Retina (tissue), 1 donor: ENCODE measurements around the gene SSPN.

ENCODE experiments used
- DNase-seq: peaks from one replicate; pipeline ENCODE4 v3.0.0-alpha.2; 2016

Gene SSPN

DNA sequence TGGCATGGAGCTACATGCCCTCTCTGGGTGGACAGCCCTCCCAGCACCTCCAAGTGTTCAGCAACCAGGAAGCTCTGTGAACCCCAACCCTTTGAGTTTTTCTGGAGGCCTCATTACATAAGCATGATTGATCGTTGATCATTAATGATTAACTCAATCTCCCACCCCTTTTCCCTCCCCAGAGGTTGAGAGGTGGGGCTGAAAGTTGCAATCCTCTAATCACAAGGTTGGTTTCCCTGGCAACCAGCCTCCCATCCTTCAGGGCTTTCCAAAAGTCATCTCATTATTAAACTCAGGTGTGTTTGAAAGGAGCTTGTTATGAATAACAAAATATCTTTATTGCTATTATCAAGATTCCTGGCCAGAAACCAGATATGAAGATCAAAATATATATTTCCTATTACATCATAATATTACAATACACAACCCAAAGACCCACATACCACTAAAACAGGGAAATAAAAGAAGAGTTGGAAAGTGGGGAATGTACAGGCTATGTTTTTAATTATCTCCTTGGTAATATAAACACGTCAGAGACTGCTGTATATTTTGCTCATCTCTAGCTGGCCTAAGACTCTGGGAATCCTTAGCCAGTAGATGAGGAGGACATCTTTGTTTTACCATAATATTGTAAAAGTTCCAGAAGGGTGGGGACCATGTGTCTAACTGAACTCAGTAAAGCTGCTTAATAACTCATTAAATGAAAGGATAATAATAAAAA, 73.6 kb downstream of the SSPN start:
- DNase-seq, result no peak

DNA sequence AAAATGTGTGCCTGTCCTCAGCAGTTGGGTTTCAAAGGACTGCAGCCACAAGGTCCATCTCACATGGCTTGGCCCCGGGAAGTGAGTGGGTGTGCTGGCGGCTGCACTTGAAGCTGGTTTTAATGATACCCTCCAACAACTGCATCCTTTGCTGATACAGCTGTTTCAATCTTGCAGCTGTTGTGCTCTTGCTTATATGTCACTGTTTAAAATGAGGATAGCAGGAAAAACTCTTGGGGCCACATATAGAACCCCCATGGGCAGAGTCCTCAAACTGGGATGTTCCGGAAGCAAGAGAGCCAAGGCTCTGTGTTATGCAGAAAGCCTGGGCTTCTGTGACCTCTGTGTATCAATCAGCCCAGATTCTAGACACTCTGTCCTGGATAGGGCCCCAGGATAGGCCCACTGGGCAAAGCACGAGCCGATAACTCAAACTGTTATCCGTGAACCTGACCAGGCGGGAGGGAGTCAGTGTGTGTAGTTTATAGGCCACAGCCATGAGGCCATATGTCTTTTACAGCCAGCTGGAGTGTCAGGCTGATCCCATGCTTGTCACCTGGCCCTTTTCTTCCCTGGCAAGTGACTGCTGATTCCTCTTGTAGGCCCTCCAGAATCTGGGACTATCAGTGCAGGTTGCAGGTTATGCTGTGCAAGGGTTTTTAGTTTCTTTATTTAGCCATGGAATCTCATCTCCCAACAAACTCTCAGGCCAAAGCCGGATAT, 74.3 kb downstream of the SSPN start:
- no peak for DNase-seq

DNA sequence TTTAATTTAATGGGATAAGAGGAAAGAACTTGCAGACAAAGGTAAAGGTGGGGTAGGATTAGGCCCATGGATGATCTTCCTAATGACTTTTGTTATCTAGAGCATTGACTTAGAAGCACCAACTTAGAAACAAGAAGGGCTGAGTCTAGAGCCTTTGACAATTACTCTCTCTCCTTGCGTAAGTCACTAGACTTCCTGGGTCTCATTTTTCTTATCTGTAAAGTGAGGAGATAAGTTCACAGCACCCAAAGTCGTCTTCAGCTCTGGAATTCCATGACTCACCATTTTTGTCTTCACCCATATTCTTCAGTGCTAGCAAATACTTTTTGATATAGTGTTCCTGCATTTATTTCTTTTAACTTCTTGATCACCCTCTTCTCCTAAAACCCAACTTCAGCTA, 75.7 kb downstream of the SSPN start:
- DNase-seq, result no peak

DNA sequence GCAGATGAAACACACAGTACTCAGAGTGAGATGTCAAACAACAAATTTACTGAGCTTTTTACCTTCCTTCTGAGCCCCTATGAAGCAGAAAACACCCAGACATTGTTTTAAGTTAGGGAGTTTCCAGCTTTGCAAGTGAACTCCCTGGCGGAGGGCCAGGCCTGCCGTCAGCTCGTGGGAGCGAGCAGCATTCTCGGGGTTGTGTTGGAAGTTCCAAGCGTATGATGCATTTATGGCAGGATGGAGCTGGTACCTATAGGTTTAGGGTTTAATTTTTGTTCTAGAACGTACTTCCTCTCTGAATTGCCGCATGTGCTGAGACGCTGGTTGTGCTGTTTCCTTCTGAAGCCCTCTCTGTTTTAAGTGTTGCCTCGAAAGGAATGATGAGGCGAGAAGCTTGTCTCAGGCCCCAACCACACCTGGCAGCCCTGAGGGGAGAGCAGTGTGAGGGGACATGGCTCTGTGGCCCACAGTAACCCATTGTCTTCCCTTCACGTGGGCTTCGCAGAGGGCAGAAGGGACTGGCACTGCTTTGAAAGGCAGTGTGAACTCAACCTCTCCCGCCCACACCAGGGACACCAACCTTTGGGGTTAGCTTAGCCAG, 76.6 kb downstream of the SSPN start:
- DNase-seq, result no peak

DNA sequence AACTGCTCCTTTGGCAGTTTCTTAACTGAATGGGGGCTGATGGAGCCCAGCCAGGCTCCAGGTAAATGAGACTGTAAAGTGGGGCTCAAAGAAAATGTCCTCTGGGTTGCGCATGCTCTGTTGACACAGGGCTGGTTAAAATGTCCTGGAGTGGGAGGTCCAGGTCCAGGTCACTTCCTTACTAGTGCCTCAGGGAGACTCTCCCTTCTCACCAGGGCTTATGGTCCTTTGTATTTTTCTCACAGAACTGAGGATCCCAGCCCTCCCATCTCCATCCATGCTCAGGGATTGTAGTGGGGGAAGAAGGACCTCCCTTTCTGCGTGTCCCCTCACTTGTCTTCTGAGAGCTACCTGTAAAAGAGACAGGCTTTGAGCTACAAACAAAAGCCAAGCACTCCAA, 77.5 kb downstream of the SSPN start:
- DNase-seq, result no peak

DNA sequence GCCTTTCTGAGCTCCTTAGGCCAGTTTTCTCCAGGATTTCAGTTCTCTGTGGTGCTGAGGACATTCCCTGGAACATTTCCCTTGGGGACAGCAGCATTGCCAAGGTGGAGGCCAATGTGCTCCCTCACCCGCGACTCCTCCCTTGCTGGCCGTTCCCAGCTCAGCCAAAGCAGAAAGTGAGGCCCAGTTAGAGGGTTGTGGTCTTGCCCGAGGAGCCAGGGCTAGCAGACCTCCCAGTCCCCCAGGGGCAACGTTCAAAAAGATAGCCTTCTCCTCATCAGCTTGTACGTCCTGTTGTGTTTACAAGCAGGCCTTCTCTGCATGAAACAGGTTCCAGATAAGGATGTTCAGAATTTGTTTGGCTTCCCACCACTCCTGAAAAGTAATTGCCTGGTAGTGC, 78.4 kb downstream of the SSPN start:
- no peak for DNase-seq

DNA sequence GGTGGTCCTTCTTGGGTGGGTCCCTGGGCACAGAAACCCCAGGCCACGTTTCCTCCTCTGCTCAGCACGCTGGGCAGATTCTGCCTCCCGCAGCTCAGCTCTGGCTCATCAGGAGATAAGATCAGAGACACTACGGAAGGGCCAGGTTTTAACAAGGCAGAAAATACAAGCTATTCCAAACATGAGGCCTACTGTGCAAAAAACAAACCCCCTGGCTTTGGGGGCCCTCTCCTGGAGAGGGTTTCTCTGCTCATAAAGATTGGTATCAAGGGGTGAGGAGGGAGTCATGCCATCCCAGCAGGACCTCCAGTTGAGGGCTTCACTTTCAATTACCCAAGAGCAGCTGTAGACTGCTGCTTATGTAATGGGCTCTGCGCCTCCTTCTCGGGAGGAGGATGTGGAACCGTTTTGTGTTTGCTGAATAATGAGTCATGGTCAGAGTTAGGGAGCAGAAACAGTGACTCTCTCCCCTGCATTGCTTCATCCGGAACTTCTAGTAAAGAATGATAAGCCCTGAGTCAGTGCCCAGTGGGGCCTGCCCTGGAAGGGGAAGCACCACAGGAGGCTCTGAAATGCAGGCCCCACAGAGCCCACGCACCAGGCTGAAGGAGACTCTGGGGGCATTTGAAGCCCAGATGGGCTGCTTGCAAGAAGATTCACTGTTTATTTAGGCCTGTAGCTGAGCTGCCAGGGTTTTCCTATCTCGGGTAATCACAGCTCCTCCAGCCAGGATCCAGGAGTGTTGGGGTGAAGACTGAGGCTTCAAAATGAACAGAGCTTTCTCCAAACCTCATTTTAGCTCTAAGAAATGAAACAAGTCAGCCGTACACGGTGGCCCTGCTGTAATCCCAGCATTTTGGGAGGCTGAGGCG, 79.3 kb downstream of the SSPN start:
- peak; percentile 63 for DNase-seq

DNA sequence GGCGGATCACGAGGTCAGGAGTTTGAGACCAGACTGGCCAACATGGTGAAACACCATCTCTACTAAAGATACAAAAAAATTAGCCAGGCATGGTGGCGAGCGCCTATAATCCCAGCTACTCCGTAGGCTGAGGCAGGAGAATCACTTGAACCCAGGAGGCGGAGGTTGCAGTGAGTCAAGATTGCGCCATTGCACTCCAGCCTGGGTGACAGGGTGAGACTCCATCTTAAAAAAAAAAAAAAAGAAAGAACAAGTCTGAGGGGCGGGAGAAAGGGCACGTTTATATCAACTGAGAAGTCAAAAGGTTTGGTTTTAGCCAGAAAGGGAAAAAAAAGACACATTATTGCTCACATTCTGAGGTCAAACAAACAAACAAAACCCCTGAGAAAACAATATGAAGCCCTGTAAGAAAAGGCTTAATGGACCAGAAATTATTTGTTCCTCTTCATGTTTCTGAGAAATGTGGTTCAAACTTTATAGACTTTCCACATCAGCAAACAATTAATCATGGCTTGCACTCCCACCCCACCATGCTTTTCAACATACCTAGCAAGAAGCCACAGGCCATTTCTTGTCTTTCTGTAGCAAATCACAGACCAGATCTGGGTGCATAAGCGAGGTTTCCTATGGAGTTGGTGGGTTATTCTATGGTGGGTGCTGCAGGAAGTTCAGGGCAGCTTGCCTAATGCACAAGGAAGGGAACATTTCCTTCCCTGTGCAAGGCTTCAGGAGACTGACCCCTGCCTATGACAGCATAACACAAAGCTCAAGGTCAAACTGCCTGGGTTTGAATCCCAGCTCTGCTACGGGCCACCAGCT, 80.1 kb downstream of the SSPN start:
- no peak for DNase-seq

DNA sequence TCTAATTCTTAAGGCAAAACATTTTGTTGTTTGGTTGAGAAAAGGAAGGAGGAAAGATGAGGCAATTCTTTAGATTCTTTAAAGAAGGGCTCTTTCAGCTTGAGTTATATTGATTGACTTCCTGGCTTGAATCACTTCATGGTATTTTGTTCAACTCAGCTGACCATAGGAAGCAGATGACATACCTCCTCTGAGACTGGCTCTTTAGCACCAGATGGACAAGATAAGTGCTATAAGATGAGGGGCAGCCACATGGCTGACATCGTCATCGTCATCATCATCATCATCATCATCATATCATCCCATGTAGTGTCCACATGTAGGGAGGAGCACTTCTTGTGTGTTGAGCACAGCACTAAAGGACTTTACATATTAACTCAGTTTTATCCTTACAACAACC, 81.3 kb downstream of the SSPN start:
- DNase-seq, result no peak

DNA sequence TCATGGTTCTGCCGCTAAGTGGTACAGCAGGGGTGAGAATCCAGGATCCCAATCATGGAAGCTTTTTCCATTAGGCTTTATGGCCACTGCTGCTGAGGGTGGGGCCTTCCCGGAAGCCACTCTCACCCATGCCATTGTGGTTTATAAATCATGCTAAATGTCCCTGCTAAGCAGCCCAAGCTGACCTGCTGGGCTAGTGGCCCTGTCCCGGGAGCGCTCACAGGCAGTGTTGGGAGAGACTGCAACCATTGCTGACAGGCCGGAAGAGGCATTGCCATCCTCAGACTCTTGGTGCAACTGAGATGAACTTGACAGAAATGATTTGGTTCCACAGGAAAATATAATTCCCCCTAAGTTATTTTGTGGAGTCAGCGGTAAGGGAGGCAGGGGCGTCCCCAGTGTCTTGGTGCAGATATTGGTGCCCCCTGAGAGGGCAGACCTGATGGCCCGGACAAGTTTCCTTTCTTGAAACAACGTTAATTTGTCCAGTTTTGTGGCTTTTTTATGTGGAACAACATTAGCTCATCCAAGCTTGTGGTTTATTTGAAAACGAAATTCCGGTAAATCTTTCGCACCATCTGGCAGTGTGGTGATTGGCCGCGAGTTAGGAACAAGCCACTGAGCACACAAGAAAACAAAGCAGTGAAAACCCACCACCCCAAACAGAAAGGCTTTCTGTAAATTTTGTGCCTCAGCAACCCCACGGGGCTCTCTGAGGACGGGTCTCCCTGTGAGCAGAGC, 82.3 kb downstream of the SSPN start:
- no peak for DNase-seq

DNA sequence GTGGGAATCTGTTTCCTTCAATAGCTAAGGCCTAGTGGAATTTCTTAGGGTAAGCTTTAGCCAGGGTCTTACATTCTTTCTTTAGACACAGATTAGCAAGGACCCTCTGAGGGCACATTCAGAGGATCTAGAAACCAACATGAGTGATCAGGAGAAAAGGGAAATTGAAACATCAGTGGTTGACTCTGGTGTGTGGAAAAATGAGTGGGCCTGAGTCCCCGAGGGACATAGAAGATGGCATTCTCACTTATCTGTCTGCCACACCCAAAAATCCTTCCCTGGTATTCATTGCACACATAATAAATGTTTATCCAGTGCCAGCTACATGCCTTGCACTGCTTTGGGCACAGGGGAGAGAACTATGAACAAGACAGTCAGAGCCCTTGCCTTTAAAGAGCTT, 82.9 kb downstream of the SSPN start:
- no peak for DNase-seq

DNA sequence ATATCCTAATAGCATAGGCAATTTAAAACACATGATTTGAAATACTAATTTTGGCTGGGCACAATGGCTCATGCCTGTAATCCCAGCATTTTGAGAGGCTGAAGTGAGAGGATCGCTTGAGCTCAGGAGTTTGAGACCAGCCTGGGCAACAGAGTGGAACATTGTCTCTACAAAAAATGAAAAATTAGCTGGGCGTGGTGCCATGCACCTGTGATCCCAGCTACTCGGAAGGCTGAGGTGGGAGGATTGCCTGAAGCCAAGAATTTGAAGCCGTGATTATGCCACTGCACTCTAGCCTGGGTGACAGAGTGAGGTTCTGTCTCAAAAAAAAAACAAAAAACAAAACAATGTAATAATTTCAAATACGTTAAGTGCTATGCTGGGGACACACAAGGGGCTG, 83.3 kb downstream of the SSPN start:
- no peak for DNase-seq

DNA sequence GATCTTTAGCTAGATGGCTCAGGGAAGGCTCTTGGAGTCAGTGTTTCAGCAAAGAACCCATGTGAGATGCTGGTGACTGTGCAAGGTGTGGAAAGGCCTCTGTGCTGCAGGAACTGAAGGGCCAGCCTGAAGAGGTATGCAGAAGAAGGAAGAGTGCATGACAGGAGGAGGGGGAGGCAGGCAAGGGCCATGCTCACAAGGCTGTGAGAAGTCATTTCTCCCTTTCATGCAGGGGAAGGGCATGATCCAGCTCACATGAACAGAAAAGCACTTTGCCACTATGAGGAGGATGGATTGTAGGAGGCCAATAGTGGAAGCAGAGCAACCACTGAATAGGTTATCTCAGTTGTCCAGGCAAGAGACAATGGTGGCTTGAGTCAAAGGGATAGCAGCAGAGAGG, 83.7 kb downstream of the SSPN start:
- DNase-seq, result no peak

DNA sequence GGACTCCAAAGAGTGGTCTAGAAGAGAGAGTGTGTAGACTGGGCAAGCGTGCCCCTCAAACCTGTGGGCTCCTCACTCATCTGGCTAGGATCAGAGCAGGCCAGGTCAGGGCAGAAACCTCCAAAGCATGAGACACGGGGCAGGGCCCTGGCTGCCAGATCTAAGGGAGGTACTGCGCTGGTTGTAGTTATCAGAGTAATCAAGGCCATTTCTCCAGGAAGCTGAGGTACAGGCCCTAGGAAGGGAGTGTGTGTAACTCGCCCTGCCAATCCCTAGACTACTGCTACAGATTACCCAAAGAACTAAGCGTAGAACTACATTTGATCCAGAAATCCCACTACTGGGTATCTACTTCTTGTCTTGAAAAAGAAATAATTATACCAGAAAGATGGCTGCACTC, 84.5 kb downstream of the SSPN start:
- no peak for DNase-seq

DNA sequence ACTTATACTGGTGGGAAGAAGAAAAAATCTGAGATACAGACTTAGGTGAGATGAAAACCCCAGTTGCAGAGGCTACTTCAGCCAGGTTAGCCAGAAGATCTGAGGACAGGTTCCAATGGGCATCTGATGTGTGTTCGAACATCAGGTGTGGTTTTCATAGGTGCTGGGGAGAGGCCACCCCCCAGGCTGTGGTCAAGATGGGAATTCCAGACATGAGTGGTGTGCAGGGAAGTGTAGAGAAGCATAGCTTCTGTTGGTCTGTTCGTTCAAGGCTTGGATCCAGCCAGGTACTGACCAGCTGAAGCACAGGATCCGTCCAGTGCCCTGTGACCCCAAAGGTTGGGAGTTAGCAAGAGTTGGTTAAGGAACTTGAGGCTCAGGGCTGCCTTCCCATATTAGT, 85.5 kb downstream of the SSPN start:
- no peak for DNase-seq

DNA sequence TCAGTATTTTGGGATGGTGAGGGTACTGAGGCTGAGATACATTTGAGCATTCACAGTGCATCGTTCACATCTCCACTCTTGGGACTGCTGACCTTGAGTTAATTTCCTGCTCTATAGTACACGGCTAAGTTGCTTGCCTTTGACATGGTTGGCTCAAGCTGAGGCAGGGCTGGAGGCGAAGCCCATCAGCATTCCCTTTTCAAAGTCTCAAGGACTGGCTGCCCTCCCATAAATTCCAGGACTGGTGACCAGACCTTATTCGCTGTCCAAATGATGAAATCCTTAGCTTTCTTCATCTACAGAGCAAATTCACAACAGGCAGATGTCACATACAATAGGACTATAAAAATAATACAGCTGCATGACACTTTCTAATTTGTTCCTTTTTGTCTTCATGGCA, 85.9 kb downstream of the SSPN start:
- DNase-seq, result no peak

DNA sequence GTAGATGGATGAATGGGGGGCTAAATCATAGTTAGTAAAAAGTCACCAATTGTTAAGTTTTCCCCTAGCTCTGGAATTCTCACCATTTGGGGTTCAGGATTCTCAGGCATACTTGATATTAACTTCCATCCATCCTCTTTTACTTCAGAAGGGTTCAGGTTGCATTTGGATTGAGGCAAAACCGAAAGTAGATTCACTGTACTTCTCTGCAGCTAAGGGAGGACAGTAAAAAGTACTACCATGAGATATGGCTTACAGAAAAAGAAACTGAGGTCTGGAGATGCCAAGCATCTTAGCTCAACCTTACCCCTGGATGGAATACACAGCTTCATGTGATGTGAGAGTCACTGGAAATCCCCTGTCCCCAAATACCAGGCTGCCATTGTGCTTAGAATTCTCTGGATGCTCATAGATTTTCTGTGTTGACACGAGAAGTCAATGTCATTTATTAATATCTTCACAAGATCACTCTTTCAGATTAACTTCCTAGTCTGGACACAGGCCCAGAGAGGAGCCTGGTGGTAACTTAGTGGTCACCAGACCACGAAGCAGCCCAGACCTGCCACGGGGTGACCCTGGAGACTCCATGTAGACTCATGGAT, 87.1 kb downstream of the SSPN start:
- no peak for DNase-seq

DNA sequence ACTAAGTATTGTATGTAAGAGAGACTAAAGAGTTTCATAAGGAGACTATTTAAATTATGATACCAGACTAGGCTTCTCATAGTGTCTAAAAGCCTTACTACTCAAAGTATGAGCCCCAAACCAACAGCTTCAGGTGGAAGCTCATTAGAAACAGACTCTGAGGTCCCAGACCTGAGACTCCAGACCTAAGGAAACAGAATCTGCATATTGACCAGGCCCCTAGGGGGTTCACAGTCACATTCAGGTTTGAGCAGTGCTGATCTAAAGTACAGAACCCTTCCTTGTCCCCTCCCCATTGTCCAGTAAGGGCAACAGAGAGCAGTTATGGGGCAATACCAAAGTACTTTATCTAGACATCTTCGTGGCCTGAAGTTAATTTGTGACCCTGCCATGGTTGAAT, 87.7 kb downstream of the SSPN start:
- no peak for DNase-seq

DNA sequence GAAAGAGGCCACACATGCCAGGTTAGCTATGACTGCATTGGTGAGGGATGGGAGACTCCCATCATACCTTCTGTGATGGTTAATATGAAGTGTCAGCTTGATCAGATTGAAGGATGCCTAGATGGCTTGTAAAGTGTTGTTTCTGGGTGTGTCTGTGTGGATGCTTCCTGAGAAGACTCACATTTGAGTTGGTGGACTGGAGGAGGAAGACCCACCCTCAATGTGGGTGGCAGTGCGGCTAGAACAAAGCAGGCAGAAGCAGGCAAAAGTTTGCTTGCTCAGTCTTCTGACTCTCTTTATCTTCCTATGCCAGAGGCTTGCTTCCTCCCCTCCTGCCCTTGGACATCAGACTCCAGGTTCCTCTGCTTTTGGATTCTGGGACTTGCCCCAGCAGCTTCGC, 88.2 kb downstream of the SSPN start:
- no peak for DNase-seq

DNA sequence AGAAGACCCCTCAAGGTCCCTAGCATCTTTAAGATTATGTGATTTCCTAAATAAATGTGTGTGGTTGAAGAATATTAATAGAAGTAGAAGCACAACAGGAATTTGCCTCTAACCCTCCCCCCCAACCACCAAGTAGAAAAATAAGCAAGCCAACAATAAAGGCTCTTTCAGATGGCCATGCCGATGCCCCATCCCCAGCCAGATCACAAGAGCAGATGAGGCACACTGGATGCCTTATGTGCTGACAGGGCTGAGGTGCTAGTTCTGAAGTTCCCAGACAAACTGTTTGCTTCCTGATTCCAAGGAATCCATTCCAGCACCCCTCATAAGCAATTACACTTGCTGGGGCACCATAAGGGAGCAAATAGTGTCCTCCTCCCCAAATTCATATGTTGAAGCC, 90.0 kb downstream of the SSPN start:
- DNase-seq, result no peak

DNA sequence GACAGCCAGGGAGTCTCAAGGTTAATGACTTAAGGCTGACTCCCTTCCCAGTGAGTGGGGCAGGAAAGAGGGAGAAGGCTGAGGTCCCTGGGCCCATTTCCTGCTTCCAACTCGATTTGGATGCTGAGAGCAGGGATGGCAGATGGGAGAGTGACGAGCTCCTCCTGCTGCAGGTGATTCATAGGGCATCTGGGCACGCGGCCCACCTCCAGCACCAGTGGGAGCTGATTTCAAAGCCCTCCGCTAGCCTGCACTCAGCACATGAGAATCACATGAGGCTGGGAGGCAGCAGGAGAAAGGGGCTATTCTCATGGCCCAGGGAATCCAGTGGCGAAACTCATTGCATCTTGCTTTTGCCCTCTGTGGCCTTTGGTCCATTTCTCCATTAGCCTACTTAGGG, 90.8 kb downstream of the SSPN start:
- DNase-seq, result no peak
